Measurements from ENCODE around the gene CDSN.

Gene CDSN

DNA sequence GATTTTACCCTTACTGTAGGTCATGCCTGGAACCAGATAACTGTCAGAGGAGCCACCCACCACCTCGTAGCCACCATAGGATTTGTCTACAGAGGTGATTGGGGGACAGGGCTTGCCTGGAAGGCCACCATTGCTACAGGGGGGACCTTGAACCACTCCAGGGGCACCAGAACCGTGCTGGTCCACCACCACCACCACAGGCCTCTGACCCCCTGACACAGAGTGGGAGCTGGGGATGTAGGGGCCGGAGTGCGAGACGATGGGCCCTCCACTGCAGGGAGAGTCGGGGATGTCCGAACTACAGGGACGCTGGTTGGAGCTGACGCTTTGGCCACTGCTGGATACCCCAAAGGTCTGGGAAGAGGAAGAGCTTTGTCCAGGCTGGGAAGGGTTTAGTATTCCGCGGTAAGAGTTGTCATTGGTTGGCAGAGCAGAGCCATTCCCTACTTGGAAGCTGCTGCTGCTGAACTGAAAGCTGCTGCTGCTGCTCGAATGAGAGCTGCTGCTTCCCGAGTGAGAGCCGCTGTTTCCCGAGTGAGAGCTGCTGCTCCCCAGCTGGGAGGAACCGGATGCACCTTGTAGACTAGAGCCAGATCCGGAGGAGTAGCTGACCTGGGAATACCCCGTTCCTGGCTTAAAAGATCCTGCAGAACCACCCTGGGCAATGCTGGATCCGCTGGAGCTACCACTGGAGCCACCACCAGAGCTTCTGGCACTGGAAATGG lies 3.4 kb downstream of the CDSN start:
- no peak for DNase-seq (ENCODE audit: low read depth in 3 of 3)

DNA sequence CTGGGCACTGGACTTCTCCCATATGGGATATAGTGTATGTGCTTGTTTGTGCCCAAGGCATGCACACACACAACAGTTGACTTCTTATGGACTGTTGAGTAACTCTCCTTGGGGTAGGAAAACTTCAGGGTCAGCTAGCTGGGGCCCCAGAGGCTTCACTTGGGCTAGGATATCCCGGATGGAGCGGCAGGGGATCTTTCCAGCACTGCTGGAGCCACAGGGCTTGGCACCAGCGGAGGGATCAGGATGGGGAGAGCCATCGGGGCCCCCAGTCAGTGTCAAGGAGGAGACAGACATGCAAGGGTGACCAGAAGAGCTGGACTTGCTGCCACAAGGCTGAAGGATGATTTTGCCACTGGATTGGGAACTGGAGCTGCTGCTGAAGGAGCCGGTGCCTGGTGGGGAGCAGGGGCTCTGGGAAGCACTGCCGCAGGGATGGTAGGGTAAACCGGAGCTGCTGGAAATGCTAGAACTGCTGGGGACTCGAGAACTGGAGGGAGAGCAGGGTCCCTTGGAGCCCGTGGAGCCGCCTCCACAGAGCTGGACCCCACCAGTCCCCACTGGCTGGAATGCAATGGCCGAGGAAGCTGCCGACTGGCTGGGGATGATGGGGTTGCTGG lies 4.2 kb downstream of the CDSN start:
- no peak for DNase-seq (ENCODE audit: low read depth in 3 of 3)

DNA sequence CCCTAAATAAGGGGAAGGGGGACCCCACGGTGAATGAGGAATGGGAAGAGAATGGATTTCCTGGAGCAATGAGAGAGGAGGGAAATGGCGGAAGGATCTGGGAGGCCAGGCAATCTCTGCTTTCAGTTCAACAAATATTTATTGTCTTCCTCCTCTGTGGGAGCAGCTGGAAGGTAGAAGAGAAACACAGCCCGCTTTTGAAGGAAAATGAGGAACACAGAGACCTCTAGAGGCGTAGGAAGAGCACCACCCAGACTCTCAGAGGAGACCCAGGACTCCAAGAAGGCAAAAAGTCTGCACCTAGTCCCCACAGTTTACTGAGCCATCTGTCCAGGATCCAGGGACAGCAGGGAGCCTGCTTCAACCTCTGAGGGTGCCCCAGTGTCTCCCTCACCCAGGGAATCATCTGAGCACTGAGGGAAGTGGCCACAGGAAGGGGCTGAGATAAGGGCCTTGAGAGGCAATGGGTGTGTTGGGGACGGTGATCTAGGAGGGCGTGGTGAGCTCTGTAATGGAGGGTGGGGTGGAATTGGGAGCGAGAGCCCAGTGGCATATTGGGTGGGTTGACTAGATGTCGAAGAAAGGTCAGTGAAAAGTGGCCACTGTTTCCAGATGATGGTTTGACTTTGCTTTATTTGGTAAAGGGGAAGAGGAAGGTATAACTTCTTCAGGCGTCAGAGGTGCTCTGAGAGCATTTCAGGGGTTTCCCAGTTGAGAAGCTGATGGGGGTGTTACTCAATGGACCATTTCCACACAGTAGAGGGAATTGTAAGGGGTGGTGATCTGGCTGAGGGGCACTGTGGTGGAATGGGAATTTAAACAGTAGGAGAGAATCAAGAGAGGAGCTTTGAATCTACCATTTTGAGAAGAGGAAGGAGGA lies 5.0 kb downstream of the CDSN start:
- no peak for DNase-seq (ENCODE audit: low read depth in 3 of 3)

DNA sequence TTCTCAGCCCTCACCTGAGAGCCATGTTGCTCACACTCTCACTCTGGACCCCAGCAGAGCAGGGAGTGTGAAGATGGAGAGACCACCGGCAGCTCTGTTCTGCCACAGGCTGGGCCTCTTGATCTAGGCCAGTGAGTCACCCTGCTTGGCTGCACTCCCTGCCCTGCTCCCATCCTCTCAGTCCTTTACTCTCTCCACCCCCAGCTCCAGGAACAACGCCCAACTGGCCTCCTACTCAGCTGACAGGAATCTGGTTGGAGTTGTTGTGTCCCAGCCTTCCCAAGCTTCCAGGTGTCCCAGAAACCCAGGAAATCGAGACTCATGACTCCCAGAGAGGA lies 5.7 kb downstream of the CDSN start, which contains the start of gene PSORS1C1:
Gene PSORS1C1, plus strand, starts transcription at position 260 of the 338 bp plus-strand sequence. CDS start 14,833 bp downstream, outside the sequence.
- no peak for DNase-seq (ENCODE audit: low read depth in 3 of 3)

DNA sequence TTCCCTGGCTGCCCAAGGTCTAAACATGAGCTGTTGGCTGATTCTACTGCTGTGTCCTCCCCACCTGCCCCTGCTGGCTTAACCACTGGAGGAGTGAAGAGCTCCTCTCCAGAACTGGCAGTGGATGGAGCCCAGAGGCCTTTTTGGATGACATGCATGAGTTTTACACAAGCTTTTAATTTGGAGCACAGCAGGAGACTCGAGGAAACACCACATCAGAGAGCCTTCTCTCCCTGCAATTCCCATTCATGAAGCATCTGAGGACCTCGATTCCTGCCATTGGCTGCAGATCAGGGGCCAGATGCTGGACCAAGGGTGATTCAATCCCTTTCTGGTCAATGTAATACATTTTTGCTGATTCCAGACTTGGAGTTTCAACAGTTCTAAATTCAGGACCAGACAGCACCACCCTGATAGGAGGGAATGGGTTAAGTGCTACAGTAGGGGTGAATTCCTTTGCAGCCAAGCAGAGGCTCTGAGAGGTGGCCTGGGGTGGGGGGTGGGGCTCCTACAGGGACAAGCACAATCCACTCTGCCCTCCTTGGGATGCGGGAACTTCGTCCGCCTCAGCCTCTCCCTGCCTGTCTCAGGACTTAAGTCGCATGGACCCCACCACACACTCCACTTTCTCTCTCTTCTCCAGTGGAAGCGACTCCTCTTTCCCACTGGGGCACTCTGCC lies 6.2 kb downstream of the CDSN start:
- DNase-seq (ENCODE audit: low read depth in 3 of 3), result no peak

DNA sequence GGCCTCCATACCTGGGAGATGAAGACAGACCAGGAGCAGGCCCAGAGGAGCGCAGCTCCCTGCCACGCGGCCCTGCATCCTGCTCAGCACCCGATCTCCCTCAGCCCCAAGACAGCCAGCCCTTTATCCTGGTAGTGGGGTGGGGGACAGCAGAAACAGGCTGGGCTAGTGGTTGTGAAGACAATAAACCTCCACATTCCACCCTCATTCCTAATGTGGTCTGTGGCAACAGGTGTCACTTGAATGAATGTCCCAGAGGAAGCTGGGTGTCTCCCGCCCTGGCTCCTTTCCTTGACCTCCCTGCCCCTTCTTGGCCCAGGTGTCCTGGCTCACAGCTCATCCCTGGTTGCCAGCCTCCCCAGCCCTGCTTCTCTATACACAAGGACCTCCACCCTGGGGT lies 7.8 kb downstream of the CDSN start, which contains the start of gene C6orf15:
Gene C6orf15, minus strand, starts transcription at position 98 of the 400 bp plus-strand sequence. Its CDS starts 20 bp downstream, at position 78.
- DNase-seq (ENCODE audit: low read depth in 3 of 3), result no peak

DNA sequence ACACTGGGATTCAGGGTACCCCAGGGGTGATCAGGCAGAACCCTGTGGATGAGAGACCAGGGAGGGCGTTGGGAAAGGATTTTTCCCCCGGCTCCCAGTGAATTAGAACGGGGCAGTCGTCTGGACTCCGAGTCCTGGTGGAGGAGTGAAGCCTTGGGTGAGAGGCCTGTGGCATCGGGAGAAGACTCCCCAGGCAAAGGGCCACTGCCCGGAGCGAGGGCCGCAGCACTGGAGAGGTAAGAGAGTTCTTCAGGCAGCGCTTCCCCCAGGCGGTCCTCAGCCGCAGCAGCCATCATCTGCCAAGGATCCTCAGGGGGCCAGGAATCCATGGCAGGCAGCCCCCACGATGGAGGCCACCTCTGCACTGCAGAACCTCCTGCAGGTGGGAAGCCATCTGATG lies 8.5 kb downstream of the CDSN start:
- no peak for DNase-seq (ENCODE audit: low read depth in 3 of 3)

DNA sequence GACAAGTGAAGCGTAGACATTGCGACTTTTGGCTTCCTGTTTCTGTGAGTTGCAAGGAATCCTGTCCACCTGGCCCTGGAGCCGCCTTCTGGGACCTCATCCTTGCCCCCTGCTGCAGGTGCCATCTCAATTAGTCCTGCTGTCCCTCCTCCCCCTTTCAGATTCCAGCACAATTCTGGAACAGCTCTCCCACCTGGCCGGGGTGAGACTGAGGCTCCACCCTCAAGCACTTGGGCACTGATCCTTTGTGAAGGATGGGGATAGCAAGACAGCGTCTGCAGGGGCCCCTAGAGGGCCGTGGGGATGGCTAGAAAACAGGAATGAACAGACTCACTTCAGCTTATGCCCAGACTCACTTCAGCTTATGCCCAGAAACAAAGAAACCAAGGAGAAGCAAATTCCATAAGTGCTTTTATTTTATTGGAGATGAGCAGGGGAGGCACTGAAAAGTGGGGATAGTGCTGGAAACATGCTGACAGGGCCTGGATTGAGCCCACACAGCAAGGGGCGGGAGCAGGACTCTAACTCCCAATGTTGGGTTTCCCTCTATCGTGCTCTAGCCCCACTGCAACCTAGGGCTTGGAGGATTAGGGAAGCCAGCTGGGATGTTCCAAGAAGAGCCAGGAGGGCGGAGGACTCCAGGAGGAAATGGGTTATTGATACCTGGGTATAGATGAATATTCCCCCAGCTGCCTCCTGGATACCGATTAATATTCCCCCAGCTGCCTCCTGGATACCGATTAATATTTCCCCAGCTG lies 9.2 kb downstream of the CDSN start:
- DNase-seq (ENCODE audit: low read depth in 3 of 3), result no peak

DNA sequence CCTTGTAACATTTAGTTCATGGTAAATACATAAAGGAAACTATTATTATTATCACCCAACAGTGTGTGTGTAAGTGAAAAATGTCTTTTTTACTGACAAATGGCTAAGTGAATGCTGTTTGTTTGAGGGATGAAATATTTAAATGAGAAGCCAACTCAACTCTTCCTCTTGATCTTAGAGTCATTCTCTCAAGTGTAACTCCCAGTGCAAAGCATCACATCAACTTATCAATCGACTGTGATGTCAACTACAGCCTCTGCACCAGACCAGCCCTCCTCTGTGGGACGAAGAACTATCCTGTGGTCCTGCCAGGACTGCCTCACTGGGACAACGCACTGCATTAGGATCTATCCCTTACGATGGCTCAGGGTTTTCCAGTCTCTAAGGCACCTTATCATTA lies 13.2 kb downstream of the CDSN start:
- no peak for DNase-seq (ENCODE audit: low read depth in 3 of 3)

DNA sequence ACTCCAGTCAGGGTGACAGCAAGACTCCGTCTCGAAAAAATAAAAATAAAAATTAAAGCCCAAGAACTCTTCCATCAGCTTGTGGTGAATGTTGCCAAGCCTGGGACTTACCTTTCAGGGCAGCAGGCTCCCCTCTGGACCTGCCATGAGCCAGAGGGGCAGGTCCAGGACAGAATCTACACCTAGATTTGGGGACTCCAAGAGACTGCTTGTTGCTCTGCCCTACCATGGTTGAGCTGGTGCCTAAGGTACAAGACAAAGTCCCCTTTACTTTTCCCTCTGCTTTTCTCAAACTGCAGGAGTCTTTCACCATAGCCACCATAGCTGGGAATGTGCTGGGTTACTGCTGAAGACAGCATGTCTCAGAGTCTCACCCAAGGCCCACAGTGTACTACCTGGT lies 17.1 kb downstream of the CDSN start:
- no peak for DNase-seq (ENCODE audit: low read depth in 3 of 3)

DNA sequence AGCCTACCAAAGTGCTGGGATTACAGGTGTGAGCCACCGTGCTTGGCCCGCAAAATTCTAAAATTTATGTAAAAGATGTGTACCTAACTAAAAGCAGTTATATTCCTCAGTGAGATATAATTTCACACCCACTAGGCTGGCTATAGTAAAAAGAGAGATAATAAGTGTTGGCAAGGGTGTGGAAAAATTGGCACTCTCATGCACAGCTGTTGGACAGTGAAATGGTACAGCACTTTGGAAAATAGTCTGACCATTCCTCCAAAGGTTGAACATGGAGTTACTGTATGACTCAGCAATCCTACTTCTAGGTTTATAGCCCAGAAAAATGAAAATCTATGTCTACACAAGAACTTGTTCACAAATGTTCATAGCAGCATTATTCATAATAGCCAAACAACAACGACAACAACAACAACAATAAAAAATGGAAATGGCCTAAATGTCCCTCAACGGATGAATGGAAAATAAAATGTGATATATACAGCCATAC lies 21.8 kb downstream of the CDSN start:
- no peak for DNase-seq (ENCODE audit: low read depth in 3 of 3)

DNA sequence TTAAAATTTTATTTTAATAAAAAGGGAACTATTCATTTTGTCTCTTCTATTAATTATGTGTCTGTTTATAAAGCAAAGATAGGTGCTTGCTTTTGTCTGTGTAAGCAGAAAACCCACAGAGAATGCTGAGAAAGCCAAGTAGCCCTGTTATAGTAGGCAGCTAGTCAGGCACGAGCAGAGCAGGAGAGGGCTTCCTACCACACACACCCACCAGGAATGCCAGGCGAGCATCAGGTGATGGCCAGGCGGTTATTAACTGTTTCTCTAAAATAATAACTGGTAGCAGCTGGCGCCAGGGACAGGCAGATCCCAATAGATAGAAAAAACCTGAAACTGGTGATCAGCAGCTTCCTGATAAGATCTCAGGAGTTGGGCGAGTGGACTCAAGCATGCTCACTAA lies 23.6 kb downstream of the CDSN start:
- DNase-seq (ENCODE audit: low read depth in 3 of 3), result no peak

DNA sequence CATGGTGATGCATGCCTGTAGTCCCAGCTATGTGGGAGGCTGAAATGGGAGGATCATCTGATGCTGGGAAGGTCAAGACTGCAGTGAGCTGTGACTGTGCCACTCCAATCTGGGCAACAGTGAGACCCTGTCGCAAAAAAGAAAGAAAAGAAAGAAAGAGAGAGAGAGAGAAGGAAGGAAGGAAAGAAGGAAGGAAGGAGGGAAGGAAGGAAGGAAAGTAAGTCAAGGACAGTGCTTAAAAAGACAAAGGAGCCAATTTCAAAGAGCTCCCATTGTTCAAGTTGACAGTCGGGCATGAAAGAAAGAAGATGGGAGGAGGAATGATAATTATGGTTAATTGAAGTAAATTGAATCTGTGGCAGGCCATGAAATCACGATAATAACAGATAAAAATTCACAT lies 24.0 kb downstream of the CDSN start:
- DNase-seq (ENCODE audit: low read depth in 3 of 3), result no peak

DNA sequence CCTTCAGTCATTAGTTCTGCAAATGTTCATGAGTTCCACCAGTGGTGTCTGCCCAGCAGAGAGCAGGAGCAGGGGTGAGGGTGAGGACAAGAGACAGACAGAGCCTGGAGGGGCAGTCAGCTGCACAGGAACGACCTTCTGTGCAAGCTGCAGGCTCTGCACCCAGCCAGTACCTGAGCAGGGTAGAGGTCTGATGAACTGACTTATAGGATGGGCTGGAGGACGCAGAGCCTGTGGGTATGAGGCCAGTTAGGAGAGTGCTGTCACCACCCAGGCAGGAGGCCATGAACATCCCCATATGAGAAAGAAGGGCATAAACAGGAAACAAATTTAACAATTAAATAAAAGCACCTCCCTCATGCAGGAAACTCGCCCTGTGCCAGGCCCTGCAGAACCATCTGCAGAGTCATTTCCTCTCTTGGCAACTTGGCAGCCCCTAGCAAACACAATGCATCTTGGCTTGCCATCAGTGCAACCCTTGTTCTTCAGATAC lies 25.8 kb downstream of the CDSN start:
- DNase-seq (ENCODE audit: low read depth in 3 of 3), result no peak

DNA sequence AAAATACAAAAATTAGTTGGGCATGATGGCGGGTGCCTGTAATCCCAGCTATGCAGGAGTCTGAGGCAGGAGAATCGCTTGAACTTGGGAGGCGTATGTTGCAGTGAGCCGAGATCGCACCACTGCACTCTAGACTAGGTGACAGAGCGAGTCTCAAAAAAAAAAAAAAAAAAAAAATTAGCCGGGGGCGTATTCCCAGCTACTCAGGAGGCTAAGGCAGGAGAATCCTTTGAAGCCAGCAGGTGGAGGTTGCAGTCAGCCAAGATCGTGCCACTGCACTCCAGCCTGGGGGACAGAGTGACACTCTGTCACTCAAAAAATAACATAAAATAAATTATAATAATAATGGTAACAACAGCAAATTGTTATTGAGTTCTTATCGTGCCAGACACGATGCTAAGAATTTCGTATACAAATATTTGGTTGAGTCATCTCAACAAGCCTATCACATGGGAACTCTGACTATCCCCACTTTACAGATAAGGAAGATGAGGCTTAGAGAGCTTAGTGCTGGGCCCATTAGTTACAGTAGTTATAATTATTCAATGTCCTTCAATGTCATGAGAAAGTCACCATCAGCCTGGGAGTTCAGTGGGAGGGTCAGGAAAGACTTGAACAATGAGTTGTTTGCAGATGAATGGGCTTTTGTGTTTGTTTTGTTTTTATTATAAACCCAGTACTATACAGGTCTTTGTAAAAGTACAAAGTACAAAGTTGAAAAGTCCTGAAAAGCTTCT lies 27.3 kb downstream of the CDSN start:
- no peak for DNase-seq (ENCODE audit: low read depth in 3 of 3)

DNA sequence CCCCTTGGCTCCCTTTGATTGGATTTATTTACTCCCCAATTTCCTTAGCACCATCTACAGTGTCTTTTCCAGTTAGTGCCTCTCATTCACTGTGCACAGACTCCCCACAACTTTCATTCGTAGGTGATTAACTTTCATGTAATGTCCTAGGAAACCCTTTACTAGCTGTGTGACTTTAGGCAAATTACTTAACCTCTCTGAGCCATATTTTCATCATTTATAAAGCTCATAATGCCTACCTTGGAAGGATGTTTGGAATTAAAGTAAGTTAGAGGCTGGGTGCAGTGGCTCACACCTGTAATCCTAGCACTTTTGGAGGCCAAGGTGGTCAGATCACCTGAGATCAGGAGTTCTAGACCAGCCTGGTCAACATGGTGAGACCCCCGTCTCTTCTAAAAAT lies 28.0 kb downstream of the CDSN start:
- no peak for DNase-seq (ENCODE audit: low read depth in 3 of 3)

DNA sequence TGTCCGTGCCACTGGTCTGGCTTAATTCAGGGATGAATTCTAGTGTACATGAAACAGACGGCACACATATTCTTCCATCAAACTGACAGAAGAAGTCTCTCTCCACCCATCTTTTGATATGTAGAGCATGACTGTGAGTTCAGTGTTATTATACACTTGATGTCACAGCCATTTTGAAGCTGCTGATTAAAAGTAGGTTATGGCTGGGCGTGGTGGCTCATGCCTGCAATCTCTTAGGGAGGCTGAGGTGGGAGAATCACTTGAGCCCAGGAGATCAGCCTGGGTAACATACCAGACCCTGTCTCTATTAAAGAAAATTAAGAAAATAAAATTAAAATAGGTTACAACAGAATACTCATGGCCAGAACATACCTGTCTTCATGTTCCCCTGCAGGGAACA lies 28.6 kb downstream of the CDSN start:
- no peak for DNase-seq (ENCODE audit: low read depth in 3 of 3)

DNA sequence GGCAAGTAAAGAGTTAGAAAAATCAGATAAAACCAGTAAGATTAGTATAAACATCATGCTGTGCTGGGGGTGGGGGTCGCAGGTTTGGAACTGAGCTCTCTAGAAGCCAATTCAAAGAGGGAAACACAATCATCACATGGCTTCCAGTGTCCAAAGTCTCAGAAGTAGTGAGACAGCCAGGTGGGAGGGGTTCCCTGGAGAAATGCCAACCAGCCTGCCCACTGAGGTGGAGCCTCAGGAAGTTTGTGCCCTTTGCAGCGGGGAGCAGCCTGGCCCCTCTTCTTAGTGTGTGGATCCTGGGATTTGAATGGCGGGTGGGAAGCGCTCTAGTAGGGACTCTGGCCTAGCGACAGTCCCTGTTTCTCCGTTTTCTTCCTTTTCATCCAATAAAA lies 29.3 kb downstream of the CDSN start:
- no peak for DNase-seq (ENCODE audit: low read depth in 3 of 3)

DNA sequence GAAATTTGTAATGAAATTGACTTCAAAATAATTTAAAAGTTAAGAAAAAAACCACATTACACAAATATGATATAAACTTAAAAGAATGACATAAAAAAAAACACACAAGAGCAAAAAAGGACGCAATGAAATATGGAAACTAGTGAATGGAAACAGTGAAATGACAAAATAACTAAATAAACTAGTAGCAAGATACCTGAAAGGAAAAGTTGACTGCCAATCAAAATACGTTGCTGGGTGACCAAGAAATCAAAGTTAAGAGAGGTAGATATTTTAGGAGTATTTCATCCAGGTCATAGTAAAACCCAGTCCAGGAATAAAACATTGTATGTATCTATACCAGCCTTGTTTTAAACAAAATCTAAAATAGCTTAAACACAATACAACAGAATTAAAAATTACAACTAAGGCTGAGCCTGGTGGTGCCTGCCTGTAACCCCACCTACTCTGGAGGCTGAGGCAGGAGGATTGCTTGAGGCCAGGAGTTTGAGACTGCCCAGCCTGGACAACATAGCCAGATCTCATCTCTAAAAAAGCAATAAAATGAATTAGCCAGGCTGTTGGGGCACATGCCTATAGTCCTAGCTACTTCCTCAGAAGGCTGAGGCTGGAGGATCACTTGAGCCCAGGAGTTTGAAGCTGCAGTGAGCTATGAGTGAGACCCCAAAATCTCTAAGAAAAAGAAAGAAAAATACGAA lies 29.8 kb downstream of the CDSN start:
- no peak for DNase-seq (ENCODE audit: low read depth in 3 of 3)
